ENCODE measurements around the gene PPT2. TPM values are rescaled to one million over a fixed set of nuclear protein-coding genes. Genes with fewer than 3 reads are reported as not detected.
"Not testable (repeated sequence)": the region's sequence is repeated elsewhere in the genome, so short reads cannot be mapped to it uniquely, and the experiment has no call there.

The PPT2 gene
- total RNA-seq, 1 donor from 2014 or later: 9.6 TPM

DNA sequence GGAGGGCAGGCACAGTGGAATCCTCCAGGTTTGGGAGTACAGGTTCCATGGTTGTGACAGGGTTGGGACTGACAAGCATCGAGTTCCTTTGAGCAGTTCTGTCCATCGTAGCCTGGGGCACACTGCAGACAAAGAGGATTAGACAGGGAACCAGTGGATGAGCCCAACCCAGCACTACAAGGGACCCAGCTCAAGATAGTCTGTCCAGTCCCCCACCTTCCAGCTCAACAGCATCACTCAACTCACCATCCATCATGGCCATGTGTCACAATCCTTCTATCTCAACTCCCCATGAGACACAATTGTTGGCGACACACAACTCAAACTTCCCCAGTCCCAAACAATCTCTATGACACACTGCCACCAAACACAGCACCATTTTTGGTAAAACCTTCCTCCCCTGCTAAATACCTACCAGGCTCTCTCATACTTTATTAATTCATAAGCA, 50.4 kb downstream of the PPT2 start:
- DNase-seq (ENCODE audit: low spot score): no peak

GRCh38 chr6:32208996-32209395, 55.1 kb downstream of the PPT2 start:
- DNase-seq (ENCODE audit: low spot score): no peak

DNA sequence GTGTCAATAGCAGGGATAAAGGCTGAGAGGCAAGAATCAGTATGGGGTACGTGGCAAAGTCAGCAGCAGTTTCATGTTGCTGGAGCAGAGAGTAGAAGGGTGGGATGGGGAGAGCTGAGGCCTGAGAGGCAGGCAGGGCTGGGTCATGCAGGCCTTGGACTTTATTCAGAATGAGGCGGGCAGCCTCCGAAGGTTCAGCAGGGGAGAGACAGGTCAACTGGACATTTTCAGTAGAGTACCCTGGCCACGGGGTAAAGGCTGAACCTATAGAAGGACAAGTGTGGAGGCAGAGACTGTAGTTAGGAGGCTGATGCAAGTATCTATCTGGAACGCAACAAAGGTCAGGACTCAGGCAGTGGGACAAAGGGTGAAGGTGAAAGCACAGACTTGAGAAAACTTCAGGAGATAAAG, 56.3 kb downstream of the PPT2 start:
- DNase-seq (ENCODE audit: low spot score): no peak

DNA sequence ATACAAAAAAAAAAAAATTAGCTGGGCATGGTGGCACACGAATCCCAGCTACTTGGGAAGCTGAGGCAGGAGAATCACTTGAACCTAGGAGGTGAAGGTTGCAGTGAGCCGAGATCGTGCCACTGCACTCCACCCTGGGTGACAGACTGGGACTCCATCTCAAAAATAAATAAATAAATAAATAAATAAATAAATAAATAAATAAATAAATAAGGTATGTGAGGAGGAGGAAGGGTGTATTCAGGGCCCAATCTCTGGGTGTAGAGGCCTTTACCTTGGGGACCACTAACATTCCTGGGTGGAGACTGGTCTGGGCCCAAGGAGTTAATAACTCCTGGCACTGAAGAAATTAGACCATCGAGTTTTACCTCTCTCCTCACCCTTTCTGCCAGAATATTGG, 57.5 kb downstream of the PPT2 start:
- DNase-seq (ENCODE audit: low spot score): not testable (repeated sequence)

DNA sequence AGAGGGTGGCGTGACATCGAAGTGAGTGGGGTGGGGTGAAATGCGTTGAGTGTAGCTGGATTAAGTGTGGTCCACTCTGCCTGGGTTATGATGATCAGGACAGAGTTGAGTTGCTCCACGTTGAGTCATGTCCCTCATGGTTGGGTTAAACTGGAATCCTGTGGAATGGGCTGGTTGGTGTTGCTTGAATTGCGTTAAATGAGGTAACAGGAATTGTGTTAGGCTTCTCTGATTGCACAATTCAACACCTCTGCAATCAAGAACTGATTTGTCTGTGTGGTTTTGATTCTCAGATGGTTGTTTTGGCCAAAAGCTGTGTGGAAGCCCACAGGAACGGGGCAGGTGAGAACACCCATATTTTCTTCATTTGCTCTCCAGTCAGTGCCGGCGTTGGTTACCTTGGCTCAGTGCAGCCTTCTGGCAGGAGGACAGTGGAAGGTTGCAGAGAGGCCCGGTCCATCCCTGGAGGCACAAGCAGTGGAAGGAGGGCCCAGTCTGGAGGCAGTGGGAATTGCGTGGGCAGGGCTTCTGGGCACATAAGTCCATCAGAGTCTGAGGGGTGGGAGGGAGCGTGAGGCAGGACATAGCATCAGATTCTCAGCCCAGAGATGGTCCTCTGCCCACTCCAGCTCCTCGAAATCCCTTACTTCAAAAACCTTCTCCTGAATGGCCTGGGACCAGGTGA, 58.3 kb downstream of the PPT2 start:
- no peak for DNase-seq (ENCODE audit: low spot score)

Other genes starting within 250 kb of the PPT2 start
- gene C2, start 226.4 kb upstream of the PPT2 start, total RNA-seq (ENCODE audit: insufficient read depth, low replicate concordance): 27.0 TPM
- gene CFB, start 208.0 kb upstream of the PPT2 start, total RNA-seq (ENCODE audit: insufficient read depth, low replicate concordance): 34.7 TPM
- gene NELFE, start 195.2 kb upstream of the PPT2 start, total RNA-seq (ENCODE audit: insufficient read depth, low replicate concordance): 54.9 TPM
- gene SKIC2, start 195.0 kb upstream of the PPT2 start, total RNA-seq (ENCODE audit: insufficient read depth, low replicate concordance): 34.7 TPM
- gene DXO, start 182.0 kb upstream of the PPT2 start, total RNA-seq (ENCODE audit: insufficient read depth, low replicate concordance): 13.2 TPM
- gene C4A, start 172.1 kb upstream of the PPT2 start, total RNA-seq (ENCODE audit: insufficient read depth, low replicate concordance): 26.2 TPM
- 32.3 TPM for gene C4B, start 139.3 kb upstream of the PPT2 start, total RNA-seq (ENCODE audit: insufficient read depth, low replicate concordance)
- gene CYP21A2, start 115.7 kb upstream of the PPT2 start, total RNA-seq (ENCODE audit: insufficient read depth, low replicate concordance): not detected
- 24.1 TPM for gene TNXB, start 44.8 kb upstream of the PPT2 start, total RNA-seq (ENCODE audit: insufficient read depth, low replicate concordance)
- 14.4 TPM for gene ATF6B, start 25.9 kb upstream of the PPT2 start, total RNA-seq (ENCODE audit: insufficient read depth, low replicate concordance)
- gene FKBPL, start 23.9 kb upstream of the PPT2 start, total RNA-seq (ENCODE audit: insufficient read depth, low replicate concordance): 1.2 TPM
- gene PRRT1, start 2.2 kb upstream of the PPT2 start, total RNA-seq (ENCODE audit: insufficient read depth, low replicate concordance): 1.2 TPM
- 1.9 TPM for gene EGFL8, start 10.5 kb downstream of the PPT2 start, total RNA-seq (ENCODE audit: insufficient read depth, low replicate concordance)
- gene AGPAT1, start 21.9 kb downstream of the PPT2 start, total RNA-seq (ENCODE audit: insufficient read depth, low replicate concordance): 11.1 TPM
- 29.4 TPM for gene RNF5, start 24.3 kb downstream of the PPT2 start, total RNA-seq (ENCODE audit: insufficient read depth, low replicate concordance)
- gene AGER, start 30.1 kb downstream of the PPT2 start, total RNA-seq (ENCODE audit: insufficient read depth, low replicate concordance): 2.9 TPM
- 42.6 TPM for gene PBX2, start 36.1 kb downstream of the PPT2 start, total RNA-seq (ENCODE audit: insufficient read depth, low replicate concordance)
- gene GPSM3, start 38.5 kb downstream of the PPT2 start, total RNA-seq (ENCODE audit: insufficient read depth, low replicate concordance): 1.2 TPM
- gene NOTCH4, start 69.9 kb downstream of the PPT2 start, total RNA-seq (ENCODE audit: insufficient read depth, low replicate concordance): 6.7 TPM
- 1.7 TPM for gene TSBP1, start 217.8 kb downstream of the PPT2 start, total RNA-seq (ENCODE audit: insufficient read depth, low replicate concordance)